Measurements from ENCODE around the gene CRYBB3.

DNA sequence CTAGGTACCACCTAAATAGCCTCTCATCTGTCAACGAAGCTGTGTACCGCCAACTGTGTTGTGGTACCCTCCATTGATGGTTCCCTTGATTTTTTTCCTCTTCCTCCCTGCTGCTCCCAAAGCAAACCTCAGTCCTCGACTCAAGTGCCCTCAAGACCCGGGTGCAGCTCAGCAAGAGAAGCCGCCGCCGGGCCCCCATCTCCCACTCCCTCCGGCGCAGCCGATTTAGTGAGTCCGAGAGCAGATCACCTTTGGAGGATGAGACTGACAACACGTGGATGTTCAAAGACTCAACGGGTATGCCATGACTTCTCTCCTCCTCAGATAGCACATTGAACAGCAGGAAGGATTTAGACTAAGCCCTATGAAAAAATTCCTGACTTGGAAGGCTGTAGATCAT lies 22.4 kb upstream of the CRYBB3 start:
- TF ChIP-seq, protein P1, sequence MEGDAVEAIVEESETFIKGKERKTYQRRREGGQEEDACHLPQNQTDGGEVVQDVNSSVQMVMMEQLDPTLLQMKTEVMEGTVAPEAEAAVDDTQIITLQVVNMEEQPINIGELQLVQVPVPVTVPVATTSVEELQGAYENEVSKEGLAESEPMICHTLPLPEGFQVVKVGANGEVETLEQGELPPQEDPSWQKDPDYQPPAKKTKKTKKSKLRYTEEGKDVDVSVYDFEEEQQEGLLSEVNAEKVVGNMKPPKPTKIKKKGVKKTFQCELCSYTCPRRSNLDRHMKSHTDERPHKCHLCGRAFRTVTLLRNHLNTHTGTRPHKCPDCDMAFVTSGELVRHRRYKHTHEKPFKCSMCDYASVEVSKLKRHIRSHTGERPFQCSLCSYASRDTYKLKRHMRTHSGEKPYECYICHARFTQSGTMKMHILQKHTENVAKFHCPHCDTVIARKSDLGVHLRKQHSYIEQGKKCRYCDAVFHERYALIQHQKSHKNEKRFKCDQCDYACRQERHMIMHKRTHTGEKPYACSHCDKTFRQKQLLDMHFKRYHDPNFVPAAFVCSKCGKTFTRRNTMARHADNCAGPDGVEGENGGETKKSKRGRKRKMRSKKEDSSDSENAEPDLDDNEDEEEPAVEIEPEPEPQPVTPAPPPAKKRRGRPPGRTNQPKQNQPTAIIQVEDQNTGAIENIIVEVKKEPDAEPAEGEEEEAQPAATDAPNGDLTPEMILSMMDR (conservative IDR thresholded peaks at IDR 0.05; ENCODE audit: low read depth, low read length), result no peak
- no peak for TF ChIP-seq RFX5 (IDR thresholded peaks at IDR 0.05; ENCODE audit: low read depth, low read length)
- TF ChIP-seq BHLHE40 (IDR thresholded peaks at IDR 0.05; ENCODE audit: low read depth, low read length), result no peak
- TF ChIP-seq POLR2A (IDR thresholded peaks at IDR 0.05; ENCODE audit: low read depth, low read length), result no peak
- no peak for TF ChIP-seq MXI1 (IDR thresholded peaks at IDR 0.05; ENCODE audit: borderline replicate concordance, low read depth, low read length)
- no peak for TF ChIP-seq NFE2L2 (IDR thresholded peaks at IDR 0.05; ENCODE audit: low read depth, low read length)
- TF ChIP-seq ELK1 (IDR thresholded peaks at IDR 0.05; ENCODE audit: borderline replicate concordance, low read depth, low read length), result no peak
- no peak for TF ChIP-seq SMC3 (IDR thresholded peaks at IDR 0.05; ENCODE audit: low read depth, low read length)
- TF ChIP-seq, protein P2, sequence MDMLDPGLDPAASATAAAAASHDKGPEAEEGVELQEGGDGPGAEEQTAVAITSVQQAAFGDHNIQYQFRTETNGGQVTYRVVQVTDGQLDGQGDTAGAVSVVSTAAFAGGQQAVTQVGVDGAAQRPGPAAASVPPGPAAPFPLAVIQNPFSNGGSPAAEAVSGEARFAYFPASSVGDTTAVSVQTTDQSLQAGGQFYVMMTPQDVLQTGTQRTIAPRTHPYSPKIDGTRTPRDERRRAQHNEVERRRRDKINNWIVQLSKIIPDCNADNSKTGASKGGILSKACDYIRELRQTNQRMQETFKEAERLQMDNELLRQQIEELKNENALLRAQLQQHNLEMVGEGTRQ (IDR thresholded peaks at IDR 0.05; ENCODE audit: low read depth, low read length), result no peak
- no peak for TF ChIP-seq MAZ (IDR thresholded peaks at IDR 0.05; ENCODE audit: borderline replicate concordance, low read depth, low read length)
- no peak for TF ChIP-seq RAD21 (IDR thresholded peaks at IDR 0.05; ENCODE audit: low read length)
- no peak for TF ChIP-seq CEBPB (IDR thresholded peaks at IDR 0.05; ENCODE audit: low read depth, low read length)
- no peak for TF ChIP-seq MAFK (IDR thresholded peaks at IDR 0.05; ENCODE audit: low read depth, low read length)
- TF ChIP-seq CHD1 (IDR thresholded peaks at IDR 0.05; ENCODE audit: low read depth, low read length), result no peak
